Brain microvascular endothelial cell (primary cell): ENCODE data around the gene CSAD.
A peak's percentile ranks its signal among the peaks of the same experiment; 100 is the strongest.

Source experiments
- DNase-seq: peaks from one replicate; pipeline ENCODE4 v3.0.0-alpha.2; 2020
- H3K27ac ChIP-seq: fragments of 250-450 bp; sonication (Bioruptor Pico); 2 replicates; pipeline ENCODE4 v1.5.1; 2020; ENCODE audit warnings: mild to moderate bottlenecking, moderate library complexity
- H3K27me3 ChIP-seq: fragments of 250-450 bp; sonication (Bioruptor Pico); replicated peaks from 2 replicates; pipeline ENCODE4 v1.5.1; 2020; ENCODE audit warnings: mild to moderate bottlenecking
- H3K36me3 ChIP-seq: fragments of 250-450 bp; sonication (Bioruptor Pico); replicated peaks from 2 replicates; pipeline ENCODE4 v1.5.1; 2020; ENCODE audit warnings: mild to moderate bottlenecking
- H3K4me3 ChIP-seq: 2 replicates; pipeline ENCODE4 v1.5.1; 2011; ENCODE audit warnings: low read depth, mild to moderate bottlenecking, control low read depth, low read length, moderate library complexity
- in situ Hi-C: cut with HindIII; loops from 2 replicates; pipeline ENCODE4 v1.10.0; 2017; ENCODE audit warnings: low sequenced_read_pairs, low pct_ligation_motif_present
- TF ChIP-seq, protein P1 (sequence below): IDR thresholded peaks from 2 replicates; pipeline ENCODE4 v1.5.1; 2011; ENCODE audit warnings: low read depth, mild to moderate bottlenecking, moderate library complexity, low read length, control low read depth, inconsistent platforms; ENCODE audit errors: missing control alignments

CSAD gene

DNA sequence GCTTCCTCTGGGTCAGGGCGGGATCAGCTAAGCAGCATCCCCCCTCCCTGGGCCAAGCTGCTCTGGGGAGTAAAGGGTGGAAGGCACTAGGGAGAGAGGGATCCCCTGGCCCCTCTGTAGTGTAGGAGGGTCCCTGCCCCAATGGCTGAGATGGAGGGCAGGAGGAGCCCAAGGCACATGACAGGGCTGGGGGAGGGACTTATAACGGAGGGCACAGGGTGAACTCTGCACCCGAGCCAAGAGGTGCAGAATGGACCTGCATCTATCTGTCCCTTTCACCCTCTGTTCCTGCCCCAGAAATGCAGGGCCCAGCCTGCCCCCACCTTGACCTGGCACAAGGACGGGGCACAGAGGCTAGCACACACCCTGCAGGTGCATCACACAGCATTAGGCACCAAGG, 30.1 kb upstream of the CSAD start:
- peaks cover 44% of the 10 kb centered on the region for H3K36me3 ChIP-seq
- in situ Hi-C loops = no loop called here

DNA sequence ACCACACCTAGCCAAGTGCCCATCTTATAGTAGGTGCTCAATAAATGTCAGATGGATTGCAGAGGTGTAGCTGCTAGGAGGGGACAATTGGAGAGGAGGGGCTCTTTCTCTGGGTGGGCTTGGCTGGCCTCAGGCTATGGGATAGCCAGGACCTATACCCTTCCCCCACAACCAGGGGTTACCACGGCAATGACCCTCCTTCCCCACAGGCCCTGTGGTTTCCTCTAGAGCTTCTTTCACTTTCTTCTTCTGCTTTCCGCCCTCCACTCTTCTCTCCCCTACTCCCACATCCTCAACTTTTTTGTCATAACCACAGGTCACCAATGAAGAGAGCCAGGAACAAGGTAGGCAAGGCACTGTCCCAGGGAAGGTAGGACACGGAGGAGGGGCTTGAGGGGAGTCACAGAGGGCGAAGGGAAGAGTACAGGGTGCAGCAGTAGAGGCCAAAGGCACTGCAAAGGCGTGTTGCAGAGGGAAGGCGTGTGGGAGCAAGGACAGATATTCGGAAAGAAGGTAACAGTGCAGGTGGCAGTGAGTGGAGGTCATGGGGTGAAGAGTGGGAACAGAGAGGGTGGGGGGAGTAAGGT, 28.2 kb upstream of the CSAD start:
- no peak for DNase-seq
- Histone ChIP-seq H3K27ac (no peak overlapping the region), H3K36me3 (peaks cover 35% of the 10 kb centered on the region), H3K4me3 (no peak overlapping the region), H3K27me3 (no peaks in the 10 kb centered on the region)
- in situ Hi-C loops = no loop called here
- TF ChIP-seq, protein P1, sequence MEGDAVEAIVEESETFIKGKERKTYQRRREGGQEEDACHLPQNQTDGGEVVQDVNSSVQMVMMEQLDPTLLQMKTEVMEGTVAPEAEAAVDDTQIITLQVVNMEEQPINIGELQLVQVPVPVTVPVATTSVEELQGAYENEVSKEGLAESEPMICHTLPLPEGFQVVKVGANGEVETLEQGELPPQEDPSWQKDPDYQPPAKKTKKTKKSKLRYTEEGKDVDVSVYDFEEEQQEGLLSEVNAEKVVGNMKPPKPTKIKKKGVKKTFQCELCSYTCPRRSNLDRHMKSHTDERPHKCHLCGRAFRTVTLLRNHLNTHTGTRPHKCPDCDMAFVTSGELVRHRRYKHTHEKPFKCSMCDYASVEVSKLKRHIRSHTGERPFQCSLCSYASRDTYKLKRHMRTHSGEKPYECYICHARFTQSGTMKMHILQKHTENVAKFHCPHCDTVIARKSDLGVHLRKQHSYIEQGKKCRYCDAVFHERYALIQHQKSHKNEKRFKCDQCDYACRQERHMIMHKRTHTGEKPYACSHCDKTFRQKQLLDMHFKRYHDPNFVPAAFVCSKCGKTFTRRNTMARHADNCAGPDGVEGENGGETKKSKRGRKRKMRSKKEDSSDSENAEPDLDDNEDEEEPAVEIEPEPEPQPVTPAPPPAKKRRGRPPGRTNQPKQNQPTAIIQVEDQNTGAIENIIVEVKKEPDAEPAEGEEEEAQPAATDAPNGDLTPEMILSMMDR = no peak

More for the DNA sequence above, 30.1 kb upstream of the CSAD start:
- DNase-seq = no peak
- no peak overlapping the region for H3K4me3 ChIP-seq
- H3K27ac ChIP-seq = no peak overlapping the region
- H3K27me3 ChIP-seq = no peaks in the 10 kb centered on the region
- TF ChIP-seq, protein P1 = no peak

DNA sequence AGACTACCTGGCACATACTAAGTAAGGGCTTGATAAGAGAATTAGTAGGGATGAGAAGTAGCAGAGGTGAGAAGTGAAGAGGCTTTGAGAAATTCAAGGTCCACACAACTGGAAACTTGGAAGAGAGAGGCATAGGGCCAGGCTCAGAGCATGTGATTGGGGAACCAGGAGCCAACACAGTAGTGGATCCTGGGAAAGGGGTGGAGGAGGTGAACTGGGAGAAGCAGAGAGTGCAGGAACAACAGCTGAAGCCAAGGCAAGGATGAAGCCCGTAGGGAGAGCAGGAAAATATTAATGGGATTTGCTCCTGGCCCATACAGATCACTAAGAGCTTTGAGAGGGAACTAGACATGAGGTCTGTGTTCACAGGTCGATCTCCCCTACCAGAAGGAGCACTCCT, 27.7 kb upstream of the CSAD start:
- Histone ChIP-seq H3K36me3 (peaks cover 30% of the 10 kb centered on the region), H3K27me3 (no peaks in the 10 kb centered on the region), H3K27ac (no peak overlapping the region), H3K4me3 (no peak overlapping the region)
- TF ChIP-seq, protein P1 = no peak
- in situ Hi-C loops = no loop called here
- no peak for DNase-seq

DNA sequence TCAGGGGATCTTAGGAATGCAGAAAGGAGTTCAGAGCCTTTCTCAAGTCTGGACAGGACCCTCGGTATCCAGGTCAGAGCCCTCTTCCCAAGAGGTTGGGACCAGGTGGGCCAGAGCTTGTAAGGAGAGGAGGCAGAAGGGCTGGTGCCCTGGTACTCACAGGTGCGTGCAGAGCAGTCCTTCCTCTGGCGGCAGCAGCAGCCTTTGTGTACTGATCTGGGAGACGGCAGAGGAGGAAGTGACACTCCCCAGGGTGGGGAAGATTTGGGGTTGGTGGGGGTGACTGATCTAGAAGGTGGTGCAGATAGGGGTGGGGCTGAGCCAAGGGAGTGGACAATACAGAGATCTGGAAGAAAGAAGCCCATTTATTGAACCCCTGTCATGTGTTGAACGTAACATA, 26.3 kb upstream of the CSAD start, which contains the start of gene ITGB7:
Gene ITGB7 (minus strand): TSS at position 210 of the 400 bp plus-strand sequence. CDS start 6,808 bp downstream, outside the sequence.
- TF ChIP-seq, protein P1 = no peak
- in situ Hi-C loops = no loop called here
- H3K36me3 ChIP-seq = peaks cover 18% of the 10 kb centered on the region
- H3K27ac ChIP-seq = no peak within 1 kb of the TSS
- H3K4me3 ChIP-seq = no peak within 1 kb of the TSS
- no peak for DNase-seq
- H3K27me3 ChIP-seq = no peaks in the 10 kb centered on the region

DNA sequence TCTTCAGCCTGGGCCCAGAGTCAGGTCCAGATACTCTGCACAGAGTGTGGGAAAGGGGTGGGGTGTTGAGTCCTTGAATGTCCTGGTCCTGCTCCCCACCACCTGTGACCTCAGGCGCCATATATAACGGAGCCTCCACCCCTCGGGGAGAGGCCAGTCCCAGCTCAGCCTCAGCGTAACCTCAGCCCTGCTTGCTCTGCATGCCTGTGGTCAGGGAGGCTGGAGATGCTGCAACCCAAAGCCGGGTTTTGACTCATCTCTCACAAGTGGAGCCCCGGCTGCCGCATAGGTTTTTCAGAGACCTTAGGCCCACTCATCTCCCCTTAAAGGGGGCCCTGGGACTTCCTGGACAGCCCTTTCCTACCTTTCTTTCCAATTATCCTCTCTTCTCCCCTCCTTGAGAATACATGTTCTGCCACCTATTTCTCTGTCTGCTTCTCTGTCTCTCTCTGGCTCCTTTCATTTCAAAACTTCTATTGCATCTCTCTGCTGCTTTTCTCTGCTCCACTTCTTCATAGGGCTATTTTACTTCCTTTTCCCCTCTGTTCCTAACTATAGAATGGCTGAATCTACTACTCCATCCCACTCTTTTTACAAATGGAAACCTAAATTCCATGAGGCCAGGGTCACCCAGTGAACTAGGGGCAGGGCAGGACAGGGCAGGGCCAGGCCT, 25.2 kb upstream of the CSAD start:
- DNase-seq = peak; percentile 88
- Histone ChIP-seq H3K27ac (no peak overlapping the region), H3K4me3 (no peak overlapping the region), H3K27me3 (no peaks in the 10 kb centered on the region), H3K36me3 (peaks cover 7% of the 10 kb centered on the region)
- in situ Hi-C loops = no loop called here
- TF ChIP-seq, protein P1 = no peak
